HG03025 (cell line): Measurements from ENCODE around the gene SLC13A5.

Experiments
- ATAC-seq: cut with Tn5 transposase; IDR thresholded peaks from one replicate; pipeline ENCODE4 v1.9.1; 2021; ENCODE audit warnings: mild to moderate bottlenecking, moderate library complexity; ENCODE audit not compliant: unreplicated experiment, low FRiP score

The SLC13A5 gene

DNA sequence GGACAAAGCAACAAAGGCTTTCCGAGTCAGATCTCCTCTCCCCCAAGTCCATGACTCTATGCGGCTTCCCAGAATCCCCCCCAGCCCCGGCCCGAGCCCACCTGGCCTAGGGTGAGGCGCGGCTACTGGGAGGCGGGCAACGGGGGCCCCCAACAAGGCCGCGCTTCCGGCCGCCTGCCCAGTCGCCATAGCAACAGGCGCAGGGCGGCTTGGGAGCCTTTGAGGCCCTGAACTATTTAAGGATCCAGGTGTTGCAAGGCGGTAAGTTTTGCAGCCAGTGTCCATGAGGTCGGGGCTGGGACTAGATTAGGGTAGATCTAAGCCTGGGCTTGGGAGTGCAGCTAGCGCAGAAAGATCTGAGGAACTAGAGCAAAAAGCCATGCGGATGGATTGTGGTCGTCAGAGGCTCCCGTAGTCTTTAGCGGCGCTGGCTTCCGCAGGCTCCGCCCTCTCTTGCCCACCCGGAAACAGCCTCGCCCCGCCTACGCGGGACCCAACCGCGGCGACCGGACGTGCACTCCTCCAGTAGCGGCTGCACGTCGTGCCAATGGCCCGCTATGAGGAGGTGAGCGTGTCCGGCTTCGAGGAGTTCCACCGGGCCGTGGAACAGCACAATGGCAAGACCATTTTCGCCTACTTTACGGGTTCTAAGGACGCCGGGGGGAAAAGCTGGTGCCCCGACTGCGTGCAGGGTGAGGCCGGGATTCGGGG lies 72.5 kb downstream of the SLC13A5 start, which contains the start of the genes KIAA0753 and TXNDC17:
TSS of gene KIAA0753 (minus strand) at position 176 of the 711 bp plus-strand sequence. CDS start 5,608 bp downstream, outside the sequence.
TSS of gene TXNDC17 (plus strand) at position 525 of the 711 bp plus-strand sequence. CDS start at position 548, 23 bp downstream.
- peak; percentile 78 for ATAC-seq

GRCh38 chr17:6639586-6640535 lies 73.3 kb downstream of the SLC13A5 start:
- peak; percentile 11 for ATAC-seq

DNA sequence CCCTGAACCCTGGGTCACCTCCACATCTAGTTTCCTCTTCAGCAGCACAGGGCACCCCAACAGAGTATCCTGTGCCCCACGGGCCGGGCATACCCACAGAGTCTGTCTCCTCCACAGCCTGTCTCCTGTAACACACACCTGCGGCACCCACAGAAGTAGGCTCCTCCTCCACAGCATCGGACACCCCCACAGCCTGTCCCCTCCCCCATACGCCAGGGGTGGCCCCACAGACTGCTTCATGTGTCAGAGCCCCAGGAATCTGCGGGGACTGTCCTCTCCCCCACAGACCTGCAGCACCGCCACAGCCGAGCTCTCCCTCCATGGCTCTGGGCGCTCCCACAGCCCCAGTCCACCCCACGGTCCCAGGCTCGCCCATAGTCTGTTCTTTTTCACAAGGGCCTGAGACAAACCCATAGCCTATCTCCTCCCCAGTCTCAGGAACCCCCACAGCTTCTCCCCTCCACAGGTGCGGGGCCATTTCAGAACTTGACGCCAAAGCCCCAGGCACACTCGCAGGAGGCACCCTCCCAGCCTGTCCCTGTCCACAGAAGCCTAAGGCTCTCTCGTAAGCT lies 74.1 kb downstream of the SLC13A5 start:
- ATAC-seq: no peak

GRCh38 chr17:6638046-6638908 lies 74.9 kb downstream of the SLC13A5 start:
- no peak for ATAC-seq

DNA sequence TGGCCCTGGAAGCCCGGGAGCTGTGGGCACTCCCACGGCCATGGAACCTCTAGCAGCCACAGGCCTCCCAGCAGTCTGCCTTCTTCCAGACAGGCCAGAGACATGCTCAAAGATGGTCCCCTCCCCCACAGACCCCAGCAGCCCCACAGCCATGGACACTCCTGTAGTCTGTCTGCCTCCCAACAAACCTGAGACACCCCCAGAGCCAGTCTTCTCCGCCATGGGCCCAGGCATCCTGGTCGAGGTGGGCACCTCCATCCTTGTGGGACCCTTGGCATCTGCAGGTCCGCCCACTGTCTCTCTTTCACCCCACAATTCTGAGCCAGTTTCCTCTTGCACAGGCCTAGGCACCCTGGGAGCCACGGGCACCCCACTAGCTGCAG lies 75.7 kb downstream of the SLC13A5 start:
- ATAC-seq: no peak

GRCh38 chr17:6636616-6637457 lies 76.3 kb downstream of the SLC13A5 start:
- no peak for ATAC-seq

DNA sequence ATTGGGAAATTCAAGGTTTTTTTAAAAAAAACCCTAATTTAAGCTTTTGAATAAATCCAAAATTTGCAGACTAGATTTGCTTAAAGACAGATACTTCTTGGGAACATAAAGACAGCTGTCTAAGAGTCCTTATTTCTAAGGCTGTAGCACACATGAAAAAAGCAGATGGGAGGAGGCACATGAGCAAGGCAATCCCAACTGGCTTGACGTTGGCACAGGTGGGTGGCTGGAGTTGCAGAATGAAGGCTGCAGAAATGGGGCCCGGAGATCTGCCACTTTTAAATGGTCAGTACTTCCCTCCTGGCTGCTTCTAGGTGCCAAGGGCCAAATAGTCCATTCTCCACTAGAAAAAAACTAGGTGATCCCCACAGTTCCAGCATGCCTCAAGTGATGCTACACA lies 77.1 kb downstream of the SLC13A5 start:
- ATAC-seq: no peak
